Sigmoid colon (tissue), 7 donors: ENCODE results near the gene ASAP2. TPM values are rescaled to one million over a fixed set of nuclear protein-coding genes. Genes with fewer than 3 reads are reported as not detected.

Experiments
- DNase-seq: peaks from one replicate; pipeline ENCODE4 v3.0.0-alpha.2; 2019
- H3K27ac ChIP-seq, 4 donors: fragments of 200-600 bp; sonication (generic); one replicate each; pipeline ENCODE4 v1.5.1; 2016 to 2019; ENCODE audit warnings: mild to moderate bottlenecking in 1 of 4
- H3K27me3 ChIP-seq, 3 donors: fragments of 200-600 bp; sonication (generic); one replicate each; pipeline ENCODE4 v1.5.1; 2019; ENCODE audit warnings: mild to moderate bottlenecking in 1 of 3
- H3K36me3 ChIP-seq, 4 donors: fragments of 200-600 bp; sonication (generic); one replicate each; pipeline ENCODE4 v1.5.1; 2016 to 2019
- H3K4me1 ChIP-seq, 4 donors: fragments of 200-600 bp; sonication (generic); one replicate each; pipeline ENCODE4 v1.5.1; 2017 to 2019
- H3K4me3 ChIP-seq, 4 donors: fragments of 200-600 bp; sonication (generic); one replicate each; pipeline ENCODE4 v1.5.1; 2017 to 2019; ENCODE audit warnings: mild to moderate bottlenecking in 2 of 4, moderate library complexity in 1 of 4
- H3K9me3 ChIP-seq, 4 donors: fragments of 200-600 bp in 3 of 4; sonication (generic) in 3 of 4; one replicate each; pipeline versions ENCODE4 v1.5.1 to v1.6.1; 2013 to 2019
- EP300 ChIP-seq, 4 donors: sonication (generic); formaldehyde crosslinking; IDR thresholded peaks; one replicate each; pipeline ENCODE4 v1.6.1; 2017; ENCODE audit warnings: antibody characterized with exemption in 4 of 4
- POLR2A ChIP-seq, 2 donors: fragments of 450-650 bp; IDR thresholded peaks; one replicate each; pipeline ENCODE4 v1.6.1; 2016; ENCODE audit warnings: antibody characterized with exemption in 2 of 2, mild to moderate bottlenecking in 2 of 2, moderate library complexity in 2 of 2
- POLR2AphosphoS5 ChIP-seq, 4 donors: sonication (generic); formaldehyde crosslinking; IDR thresholded peaks; one replicate each; pipeline ENCODE4 v1.6.1; 2017; ENCODE audit warnings: antibody characterized with exemption in 4 of 4
- WGBS, 2 donors: extraction: QIAGEN DNeasy Blood & Tissue Kit; methylation state at CpG; one replicate each; pipeline ENCODE4 v1.1.7; 2013; 5-methylcytosine and 5-hydroxymethylcytosine counted together
- intact Hi-C: fragments of 100-400 bp; cut with DNase I; formaldehyde crosslinking; loops from one replicate; pipeline ENCODE4 v1.15.1; 2023
- polyA plus RNA-seq, 3 donors: library from polyadenylated mRNA; stranded (reverse); fragments of 200-250 nt; gene quantifications; one replicate each; pipeline ENCODE4 v1.2.3, GENCODE V29; 2013
- total RNA-seq, 4 donors: library from RNA; depleted of rRNA; stranded (reverse); fragments of >200 nt; gene quantifications; one replicate each; pipeline ENCODE4 v1.1.0, GENCODE V29; 2016
- TF ChIP-seq, protein P1 (sequence below), 4 experiments: fragments of 450-650 bp in 3 of 4; fragments of 200-600 bp in 1 of 4; IDR thresholded peaks; one replicate each; pipeline ENCODE4 v1.5.1; 2016 to 2019; ENCODE audit warnings: antibody characterized with exemption in 4 of 4, mild to moderate bottlenecking in 3 of 4, moderate library complexity in 2 of 4
- donor health status: healthy with polysubstance abuse.
- donor health status: Bipolar disorder and iron deficiency.
- donor health status: healthy.

Gene ASAP2
- total and polyA plus RNA-seq, 7 donors: 15.1 to 56.5 (median 25.8) TPM

DNA sequence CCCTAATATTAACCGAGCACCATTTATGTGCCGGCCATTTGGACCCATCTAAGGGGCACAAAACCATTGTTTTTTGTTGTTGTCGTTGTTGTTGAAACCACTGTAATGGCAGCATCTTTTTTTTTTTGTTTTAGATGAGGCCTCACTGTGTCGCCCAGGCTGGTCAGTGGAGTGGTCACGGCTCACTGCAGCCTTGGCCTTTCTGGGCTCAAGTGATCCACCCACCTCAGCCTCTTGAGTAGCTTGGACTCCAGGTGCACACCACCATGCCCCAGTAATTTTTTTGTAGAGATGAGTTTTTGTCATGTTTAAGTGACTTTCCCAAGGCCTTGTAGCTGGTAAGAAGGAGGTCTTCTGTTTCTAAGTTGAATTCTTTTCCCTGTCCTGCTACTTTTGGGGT lies 33.0 kb downstream of the ASAP2 start:
- H3K27ac ChIP-seq: peak overlapping the region in 2 of 4 donors; percentile 5 to 77
- intact Hi-C loops: no loop called here
- H3K4me3 ChIP-seq: no peak overlapping the region
- no peak for DNase-seq
- WGBS, 2 donors: 96% methylated on average over 5 of the region's 5 CpGs
- H3K4me1 ChIP-seq: peaks cover 0 to 67% (median 51%) of the 10 kb centered on the region in 4 donors
- TF ChIP-seq, protein P1, sequence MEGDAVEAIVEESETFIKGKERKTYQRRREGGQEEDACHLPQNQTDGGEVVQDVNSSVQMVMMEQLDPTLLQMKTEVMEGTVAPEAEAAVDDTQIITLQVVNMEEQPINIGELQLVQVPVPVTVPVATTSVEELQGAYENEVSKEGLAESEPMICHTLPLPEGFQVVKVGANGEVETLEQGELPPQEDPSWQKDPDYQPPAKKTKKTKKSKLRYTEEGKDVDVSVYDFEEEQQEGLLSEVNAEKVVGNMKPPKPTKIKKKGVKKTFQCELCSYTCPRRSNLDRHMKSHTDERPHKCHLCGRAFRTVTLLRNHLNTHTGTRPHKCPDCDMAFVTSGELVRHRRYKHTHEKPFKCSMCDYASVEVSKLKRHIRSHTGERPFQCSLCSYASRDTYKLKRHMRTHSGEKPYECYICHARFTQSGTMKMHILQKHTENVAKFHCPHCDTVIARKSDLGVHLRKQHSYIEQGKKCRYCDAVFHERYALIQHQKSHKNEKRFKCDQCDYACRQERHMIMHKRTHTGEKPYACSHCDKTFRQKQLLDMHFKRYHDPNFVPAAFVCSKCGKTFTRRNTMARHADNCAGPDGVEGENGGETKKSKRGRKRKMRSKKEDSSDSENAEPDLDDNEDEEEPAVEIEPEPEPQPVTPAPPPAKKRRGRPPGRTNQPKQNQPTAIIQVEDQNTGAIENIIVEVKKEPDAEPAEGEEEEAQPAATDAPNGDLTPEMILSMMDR (IDR thresholded peaks at IDR 0.05): no peak
- TF ChIP-seq POLR2A (IDR thresholded peaks at IDR 0.05) (no peak), EP300 (IDR thresholded peaks at IDR 0.05) (no peak), POLR2AphosphoS5 (IDR thresholded peaks at IDR 0.05) (no peak)
- H3K36me3 ChIP-seq: no peaks in the 10 kb centered on the region
- no peaks in the 10 kb centered on the region for H3K9me3 ChIP-seq
- no peaks in the 10 kb centered on the region for H3K27me3 ChIP-seq

DNA sequence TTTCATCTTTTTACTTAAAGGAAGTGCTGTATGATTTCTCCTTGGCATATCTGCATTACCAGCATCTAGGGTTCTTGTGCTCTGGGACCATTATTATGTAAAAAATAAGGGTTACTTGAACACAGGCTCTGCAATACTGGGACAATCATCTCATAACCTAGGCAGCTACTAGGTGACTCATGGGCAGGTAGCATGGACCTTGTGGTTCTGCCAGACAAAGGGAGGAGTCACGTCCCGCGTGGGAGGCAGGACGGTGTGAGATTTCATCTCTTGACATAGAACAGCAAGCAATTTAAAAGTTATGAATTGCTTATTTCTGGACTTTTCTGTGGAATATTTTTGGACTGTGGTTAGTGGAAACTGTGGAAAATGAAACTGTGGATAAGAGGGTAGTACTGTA lies 34.1 kb downstream of the ASAP2 start:
- TF ChIP-seq, protein P1 (IDR thresholded peaks at IDR 0.05): no peak
- TF ChIP-seq POLR2AphosphoS5 (IDR thresholded peaks at IDR 0.05): peak in 1 of 4 donors; percentile 10
- no peak for TF ChIP-seq EP300 (IDR thresholded peaks at IDR 0.05)
- Histone ChIP-seq H3K4me1 (peaks cover 0 to 65% (median 44%) of the 10 kb centered on the region in 4 donors), H3K27me3 (no peaks in the 10 kb centered on the region), H3K27ac (peak overlapping the region in 1 of 4 donors; percentile 16), H3K36me3 (no peaks in the 10 kb centered on the region), H3K9me3 (no peaks in the 10 kb centered on the region), H3K4me3 (no peak overlapping the region)
- WGBS, 2 donors: 67 to 77% methylated on average over 4 of the region's 4 CpGs
- intact Hi-C loops: no loop called here
- DNase-seq: no peak

DNA sequence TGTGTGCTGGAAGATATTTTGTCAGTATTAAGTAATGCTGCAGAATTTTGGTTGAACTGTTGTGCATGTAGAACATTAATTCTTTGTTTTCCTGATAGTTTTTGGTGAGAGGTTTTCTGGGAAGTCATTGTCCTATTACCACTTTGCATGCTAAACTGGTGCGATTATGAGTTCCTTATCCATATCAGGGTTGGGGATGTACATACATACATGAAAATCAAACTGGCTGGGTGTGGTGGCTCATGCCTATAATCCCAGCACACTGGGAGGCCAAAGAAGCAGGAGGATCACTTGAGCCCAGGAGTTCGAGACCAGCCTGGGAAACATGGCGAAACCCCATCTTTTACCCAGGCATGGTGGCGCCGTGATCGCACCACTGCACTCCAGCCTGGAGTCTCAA lies 34.6 kb downstream of the ASAP2 start:
- H3K27ac ChIP-seq: peak overlapping the region in 1 of 4 donors; percentile 13

DNA sequence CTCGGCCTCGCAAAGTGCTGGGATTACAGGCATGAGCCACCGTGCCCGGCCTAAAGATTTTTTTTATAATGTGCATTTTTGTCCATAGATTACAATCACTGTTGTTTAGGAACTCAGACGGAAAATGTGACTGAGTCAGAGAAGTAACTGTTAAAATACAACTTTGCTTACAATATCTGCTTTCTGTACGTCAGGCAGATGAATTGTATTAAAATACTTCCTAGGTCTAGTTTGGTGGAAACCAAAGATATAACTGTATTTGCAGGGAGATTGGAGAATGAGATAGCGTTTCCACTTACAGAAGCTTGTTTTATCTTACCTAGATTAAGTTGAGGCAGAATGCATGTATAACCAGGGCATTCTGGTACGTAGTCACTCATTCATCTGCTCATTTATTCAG lies 36.7 kb downstream of the ASAP2 start:
- Histone ChIP-seq H3K4me1 (peaks cover 0 to 59% (median 42%) of the 10 kb centered on the region in 4 donors), H3K27me3 (no peaks in the 10 kb centered on the region), H3K36me3 (no peaks in the 10 kb centered on the region), H3K27ac (no peak overlapping the region), H3K9me3 (no peaks in the 10 kb centered on the region), H3K4me3 (no peak overlapping the region)
- TF ChIP-seq EP300 (IDR thresholded peaks at IDR 0.05): no peak
- TF ChIP-seq POLR2AphosphoS5 (IDR thresholded peaks at IDR 0.05): no peak
- TF ChIP-seq, protein P1 (IDR thresholded peaks at IDR 0.05): no peak
- no peak for TF ChIP-seq POLR2A (IDR thresholded peaks at IDR 0.05)
- no peak for DNase-seq
- intact Hi-C loops: no loop called here
- WGBS, 2 donors: 91 to 93% methylated on average over 8 of the region's 8 CpGs

More for the DNA sequence above, 34.6 kb downstream of the ASAP2 start:
- H3K9me3 ChIP-seq: no peaks in the 10 kb centered on the region
- TF ChIP-seq EP300 (IDR thresholded peaks at IDR 0.05): no peak
- TF ChIP-seq, protein P1 (IDR thresholded peaks at IDR 0.05): no peak
- TF ChIP-seq POLR2A (IDR thresholded peaks at IDR 0.05): no peak
- TF ChIP-seq POLR2AphosphoS5 (IDR thresholded peaks at IDR 0.05): no peak
- no peak overlapping the region for H3K4me3 ChIP-seq
- H3K27me3 ChIP-seq: no peaks in the 10 kb centered on the region
- H3K4me1 ChIP-seq: peaks cover 0 to 63% (median 41%) of the 10 kb centered on the region in 4 donors
- no peaks in the 10 kb centered on the region for H3K36me3 ChIP-seq
- no peak for DNase-seq
- WGBS, 2 donors: 95 to 96% methylated on average over 6 of the region's 6 CpGs
- intact Hi-C loops: no loop called here

DNA sequence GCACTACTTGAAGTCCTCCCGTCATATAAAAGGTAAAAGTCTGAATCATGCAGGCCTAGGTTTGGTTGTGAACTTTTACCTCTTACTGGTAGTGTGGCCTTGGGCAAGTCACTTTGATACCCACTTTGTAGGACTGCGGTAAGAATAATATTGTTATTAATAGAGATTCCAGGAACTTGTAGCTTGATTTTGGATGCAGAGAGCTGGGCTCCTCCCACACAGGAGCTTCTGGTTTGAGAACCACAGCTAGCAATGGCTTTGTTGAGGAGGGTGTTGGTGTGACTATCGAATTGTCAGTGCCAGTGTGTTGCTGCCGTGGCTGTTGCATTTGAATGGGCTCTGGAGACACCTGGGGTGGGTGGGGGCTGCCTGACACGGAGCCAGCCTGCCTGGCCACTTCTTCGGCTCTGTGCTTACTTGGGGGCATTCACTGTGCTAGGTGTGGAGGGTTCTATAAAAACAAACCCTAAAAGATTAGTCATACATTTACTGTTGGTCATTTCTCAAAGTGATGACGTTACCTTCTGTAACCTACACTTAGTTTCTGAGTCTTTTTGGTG lies 38.5 kb downstream of the ASAP2 start:
- TF ChIP-seq, protein P1 (IDR thresholded peaks at IDR 0.05): no peak
- TF ChIP-seq POLR2AphosphoS5 (IDR thresholded peaks at IDR 0.05) (no peak), POLR2A (IDR thresholded peaks at IDR 0.05) (no peak), EP300 (IDR thresholded peaks at IDR 0.05) (no peak)
- Histone ChIP-seq H3K36me3 (no peaks in the 10 kb centered on the region), H3K9me3 (no peaks in the 10 kb centered on the region), H3K4me3 (no peak overlapping the region), H3K4me1 (peaks cover 0 to 65% (median 49%) of the 10 kb centered on the region in 4 donors), H3K27me3 (no peaks in the 10 kb centered on the region), H3K27ac (no peak overlapping the region)
- no peak for DNase-seq
- intact Hi-C loops: no loop called here
- WGBS, 2 donors: 32 to 66% methylated on average over 7 of the region's 7 CpGs
